Fibroblast of skin of left biceps (primary cell): ENCODE data around the gene PRRT4.

Experiments used
- DNase-seq, 2 experiments: peaks; one replicate each; pipeline ENCODE4 v3.0.0-alpha.2; 2013; ENCODE audit warnings: low read depth in 2 of 2

The PRRT4 gene

GRCh38 chr7:128374041-128374440 is 12.6 kb upstream of the PRRT4 start:
- DNase-seq = no peak

DNA sequence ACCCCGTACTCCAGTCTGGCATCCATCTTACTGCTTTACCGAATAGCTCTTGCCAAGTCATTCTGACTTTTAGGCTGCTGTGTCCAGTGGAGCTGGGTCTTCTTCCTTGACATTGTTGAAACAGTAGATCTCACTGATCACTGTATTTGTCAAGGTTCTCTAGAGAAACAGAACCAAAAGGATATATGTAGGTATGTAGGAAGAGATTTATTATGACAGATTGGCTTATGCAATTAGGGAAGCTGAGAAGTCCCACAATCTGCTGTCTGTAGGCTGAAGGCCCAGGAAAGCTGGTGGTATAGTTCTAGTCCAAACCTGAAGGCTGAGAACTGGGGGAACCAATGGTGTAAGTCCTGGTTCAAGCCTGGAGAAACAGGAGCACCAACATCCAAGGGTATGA is 12.1 kb upstream of the PRRT4 start:
- no peak for DNase-seq

DNA sequence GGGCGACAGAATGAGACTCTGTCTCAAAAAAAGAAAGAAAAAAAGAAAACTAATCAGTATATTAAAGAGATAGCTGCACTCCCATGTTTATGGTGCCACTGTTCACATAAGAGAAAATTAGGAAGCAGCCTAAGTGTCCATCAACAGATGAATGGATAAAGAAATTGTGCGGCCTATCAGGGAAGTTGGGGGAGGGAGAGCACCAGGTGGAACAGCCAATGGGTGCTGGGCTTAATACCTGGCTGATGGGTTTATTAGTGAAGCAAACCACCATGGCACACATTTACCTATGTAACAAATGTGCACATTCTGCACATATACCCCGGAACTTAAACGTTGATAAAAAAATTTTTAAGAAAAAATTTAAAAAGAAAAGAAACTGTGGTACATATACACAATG is 9.0 kb upstream of the PRRT4 start:
- no peak for DNase-seq

- DNase-seq = no peak
Measured at GRCh38 chr7:128366986-128367385, 5.5 kb upstream of the PRRT4 start.

DNA sequence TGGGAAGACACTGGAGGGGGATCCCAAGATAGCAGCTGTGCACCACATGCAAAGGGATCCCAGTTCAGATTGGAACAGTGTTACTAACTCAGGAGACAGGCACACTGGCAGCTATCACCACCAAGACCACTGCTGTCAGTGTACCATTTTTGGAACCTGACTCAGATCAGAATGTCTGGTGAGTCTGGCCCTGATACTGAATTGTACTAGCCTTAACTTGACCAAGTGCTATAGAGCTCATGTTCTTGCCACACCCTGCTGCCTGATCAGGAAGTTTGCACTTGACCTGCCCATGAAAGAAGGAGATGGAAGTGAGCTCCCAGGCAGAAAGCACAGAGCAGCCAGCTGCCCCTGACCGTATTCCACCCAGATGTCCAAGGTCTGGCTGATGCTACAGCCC is 4.8 kb upstream of the PRRT4 start:
- no peak for DNase-seq

- no peak for DNase-seq
Measured at GRCh38 chr7:128365432-128365831, 3.9 kb upstream of the PRRT4 start.

- no peak for DNase-seq
Measured at GRCh38 chr7:128364166-128364870, 2.8 kb upstream of the PRRT4 start.

DNA sequence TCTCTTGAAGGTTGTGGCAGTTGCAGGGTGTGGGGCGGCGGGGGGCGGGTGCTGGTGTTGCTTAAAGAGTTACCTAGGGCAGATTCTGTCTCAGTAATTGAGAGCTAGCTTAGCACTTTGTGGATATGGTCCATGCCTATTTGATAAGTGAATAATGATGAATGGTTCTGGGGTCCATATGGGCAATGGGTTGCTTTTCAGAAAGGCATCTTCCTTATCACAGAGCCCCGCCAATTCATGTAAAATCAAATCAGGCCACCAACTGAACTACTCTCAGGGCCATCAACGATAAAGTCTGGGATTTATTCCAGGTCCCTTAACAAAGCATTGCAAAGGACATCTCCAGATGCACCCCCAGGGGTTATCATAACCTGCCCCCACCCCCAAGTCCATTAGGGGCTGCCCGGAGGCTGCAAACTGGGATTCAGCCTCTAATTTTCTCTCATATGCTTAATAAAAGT is 1.8 kb upstream of the PRRT4 start:
- DNase-seq = no peak

DNA sequence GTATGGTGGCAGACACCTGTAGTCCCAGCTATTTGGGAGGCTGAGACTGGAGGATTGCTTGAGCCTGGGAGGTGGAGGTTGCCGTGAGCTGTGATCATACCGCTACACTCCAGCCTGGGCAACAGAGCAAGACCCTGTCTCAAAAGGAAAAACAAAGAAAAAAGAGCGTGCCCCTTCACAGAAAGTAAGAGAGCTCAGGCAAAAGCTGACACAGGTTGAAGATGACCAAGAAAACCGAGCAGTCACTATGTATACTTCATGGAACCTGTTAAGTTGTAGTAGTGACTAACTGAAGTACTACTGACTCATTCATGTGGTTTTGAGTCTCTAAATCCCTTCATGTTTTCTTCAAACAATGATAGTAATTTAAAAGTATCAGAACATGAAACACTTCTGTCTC is 1.2 kb upstream of the PRRT4 start:
- no peak for DNase-seq

GRCh38 chr7:128360359-128360678 is 1.2 kb downstream of the PRRT4 start:
- DNase-seq = no peak

GRCh38 chr7:128359939-128360338 is 1.6 kb downstream of the PRRT4 start:
- no peak for DNase-seq

GRCh38 chr7:128359336-128359735 is 2.2 kb downstream of the PRRT4 start:
- no peak for DNase-seq

DNA sequence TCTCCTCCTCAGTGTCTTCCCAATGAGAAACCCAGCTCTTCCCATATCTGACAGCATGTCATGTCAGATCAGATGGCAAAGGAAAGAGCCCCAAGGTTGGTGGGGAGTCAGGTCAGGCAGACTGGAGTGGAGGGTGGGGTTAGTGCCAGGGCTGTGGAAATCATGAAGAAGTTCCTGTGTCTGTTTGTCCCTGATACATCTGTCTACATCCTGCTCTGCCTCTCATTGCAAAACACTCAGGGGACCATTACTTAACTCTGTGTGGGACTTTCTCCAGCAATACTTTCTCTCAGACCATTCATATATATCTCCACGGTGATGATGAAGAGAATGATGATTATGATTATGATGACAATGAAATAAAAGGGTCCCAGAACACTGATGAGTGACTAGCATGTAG is 3.3 kb downstream of the PRRT4 start:
- DNase-seq = no peak

DNA sequence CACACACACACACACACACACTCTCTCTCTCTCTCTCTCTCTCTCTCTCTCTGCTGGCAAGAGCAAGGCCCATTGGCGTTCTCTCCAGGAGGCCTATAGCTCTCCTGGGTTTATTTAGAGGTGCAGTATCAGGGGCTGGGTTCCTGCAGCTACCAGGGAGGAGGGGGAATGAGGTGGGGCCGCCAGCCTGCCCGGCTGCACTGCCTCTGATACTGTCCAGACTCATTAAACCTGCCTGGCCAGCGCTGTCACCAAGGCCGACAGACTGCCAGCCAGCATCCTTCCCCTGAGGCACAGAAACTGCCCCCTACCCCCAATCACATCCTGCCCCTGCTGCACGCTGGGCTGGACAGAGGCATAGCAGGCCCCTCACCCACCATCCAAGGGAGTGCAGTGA is 4.3 kb downstream of the PRRT4 start:
- no peak for DNase-seq

GRCh38 chr7:128356546-128357216 is 4.8 kb downstream of the PRRT4 start:
- DNase-seq = no peak

- DNase-seq = no peak
Measured at GRCh38 chr7:128353610-128354009, 7.9 kb downstream of the PRRT4 start.

GRCh38 chr7:128353189-128353588 is 8.3 kb downstream of the PRRT4 start:
- DNase-seq = no peak

- no peak for DNase-seq
Measured at GRCh38 chr7:128352636-128353035, 8.9 kb downstream of the PRRT4 start.

DNA sequence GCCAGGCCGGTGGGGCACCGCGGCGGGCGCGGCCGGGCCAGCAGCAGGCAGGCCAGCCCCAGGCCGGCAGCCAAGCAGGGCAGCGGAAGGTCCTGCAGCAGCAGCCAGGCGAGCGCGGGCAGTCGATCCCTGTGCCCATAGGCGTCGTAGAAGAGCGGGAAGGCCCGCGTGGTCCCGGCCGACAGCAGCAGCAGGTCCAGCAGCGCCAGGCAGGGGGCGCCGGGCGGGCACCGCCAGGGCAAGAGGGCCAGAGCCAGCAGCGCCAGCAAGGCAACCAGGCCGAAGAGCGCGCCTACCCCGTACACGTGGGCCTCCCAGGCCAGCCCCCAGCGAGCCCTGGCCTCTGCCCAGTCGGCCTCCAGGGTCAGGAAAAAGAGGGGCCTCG is 9.3 kb downstream of the PRRT4 start:
- no peak for DNase-seq

GRCh38 chr7:128351296-128352152 is 10.0 kb downstream of the PRRT4 start:
- DNase-seq = no peak

DNA sequence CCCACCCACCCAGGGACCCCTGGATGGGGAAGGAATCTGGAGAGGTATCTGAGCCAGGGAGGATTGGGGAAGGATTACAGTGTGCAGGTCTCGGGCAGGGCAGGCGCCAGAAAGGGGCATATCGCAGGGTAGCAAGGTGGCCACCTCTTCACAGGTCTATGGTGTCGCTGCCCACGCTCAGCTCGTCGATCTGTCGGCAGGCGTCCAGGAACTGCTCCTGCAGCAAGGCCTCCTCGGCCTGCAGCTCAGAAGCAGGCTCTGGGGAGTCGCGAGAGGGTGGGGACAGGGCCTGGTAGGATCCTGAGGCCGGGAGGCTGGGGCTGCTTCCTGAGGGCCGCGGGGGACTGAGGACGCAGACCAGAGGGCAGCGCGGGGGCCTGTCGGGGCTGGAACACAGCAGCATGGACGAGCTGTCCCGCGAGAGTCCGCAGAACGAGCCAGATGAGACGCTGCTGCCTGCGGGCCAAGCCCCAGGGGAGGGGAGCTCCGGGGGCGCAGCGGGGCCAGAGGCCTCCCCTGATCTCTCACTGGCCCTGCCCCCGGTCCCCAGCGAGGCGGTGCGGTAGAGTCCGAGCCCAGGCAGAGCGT is 10.7 kb downstream of the PRRT4 start:
- no peak for DNase-seq

DNA sequence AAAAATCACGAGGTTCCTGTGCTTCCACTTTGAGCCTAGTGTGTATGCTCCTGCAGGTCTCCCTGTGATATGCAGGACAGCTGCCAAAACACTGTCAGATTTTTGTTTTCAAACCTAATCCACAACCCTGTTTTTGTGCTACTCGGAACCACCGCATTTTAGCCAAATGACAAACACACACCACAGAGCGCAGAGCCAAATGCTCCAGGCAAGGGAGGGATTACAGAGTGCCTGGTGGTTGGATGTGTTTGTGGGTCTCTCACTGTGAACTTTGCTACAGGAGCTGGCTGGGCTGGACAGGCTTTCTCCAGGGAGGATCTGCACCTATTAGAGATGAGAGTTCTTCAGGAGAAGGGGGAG is 12.0 kb downstream of the PRRT4 start:
- DNase-seq = no peak
